NCI-H1048 (cell line): ENCODE results near the gene FASN.

Experiments used
- DNase-seq: peaks from one replicate; lab custom pipeline; 2025; lab: John Stamatoyannopoulos, UW

Gene FASN

GRCh38 chr17:82076785-82077591, 21.0 kb downstream of the FASN start:
- DNase-seq: no peak

GRCh38 chr17:82076018-82076784, 21.8 kb downstream of the FASN start:
- no peak for DNase-seq

- no peak for DNase-seq
These were observed 24.6 kb downstream of the FASN start for GRCh38 chr17:82073446-82073845.

- no peak for DNase-seq
These were observed 25.2 kb downstream of the FASN start for GRCh38 chr17:82072827-82073226.

- no peak for DNase-seq
These were observed 27.4 kb downstream of the FASN start for GRCh38 chr17:82070611-82071010.

- no peak for DNase-seq
These were observed 32.3 kb downstream of the FASN start, which contains the start of gene DUS1L for GRCh38 chr17:82065638-82066303. DUS1L (minus strand) TSS chr17:82065804; CDS start chr17:82065059, 745 bp downstream.

GRCh38 chr17:82065193-82065637, 32.8 kb downstream of the FASN start:
- no peak for DNase-seq

GRCh38 chr17:82064433-82065192, 33.4 kb downstream of the FASN start:
- DNase-seq: no peak

GRCh38 chr17:82063424-82064415, 34.3 kb downstream of the FASN start:
- DNase-seq: no peak

- no peak for DNase-seq
These were observed 35.1 kb downstream of the FASN start for GRCh38 chr17:82062984-82063368.

- no peak for DNase-seq
These were observed 35.7 kb downstream of the FASN start for GRCh38 chr17:82062076-82062983.

GRCh38 chr17:82061047-82061925, 36.8 kb downstream of the FASN start:
- DNase-seq: no peak

GRCh38 chr17:82060614-82061013, 37.4 kb downstream of the FASN start:
- no peak for DNase-seq

- DNase-seq: no peak
These were observed 38.0 kb downstream of the FASN start for GRCh38 chr17:82060001-82060380.

GRCh38 chr17:82059272-82060000, 38.6 kb downstream of the FASN start:
- DNase-seq: no peak

GRCh38 chr17:82058855-82059249, 39.2 kb downstream of the FASN start:
- DNase-seq: no peak

GRCh38 chr17:82058230-82058854, 39.7 kb downstream of the FASN start:
- DNase-seq: no peak
